Activated CD4-positive, alpha-beta T cell treated with anti-CD3 and anti-CD28 coated beads, Interleukin-2, amount 50 U/mL, for 1 hour (primary cell): ENCODE data around the gene TIPRL.
A peak's percentile ranks its signal among the peaks of the same experiment; 100 is the strongest.

Experiments
- DNase-seq: peaks from one replicate; pipeline ENCODE4 v3.0.0-alpha.2; 2020

Gene TIPRL

GRCh38 chr1:168217664-168218063 is 38.9 kb downstream of the TIPRL start:
- DNase-seq = no peak

- DNase-seq = no peak
These were observed 39.9 kb downstream of the TIPRL start for GRCh38 chr1:168218658-168219057.

- DNase-seq = no peak
These were observed 41.7 kb downstream of the TIPRL start for GRCh38 chr1:168220470-168220871.

GRCh38 chr1:168221275-168221674 is 42.5 kb downstream of the TIPRL start:
- no peak for DNase-seq

GRCh38 chr1:168223261-168223660 is 44.5 kb downstream of the TIPRL start:
- no peak for DNase-seq

GRCh38 chr1:168223681-168224540 is 45.1 kb downstream of the TIPRL start:
- no peak for DNase-seq

GRCh38 chr1:168224991-168225390 is 46.2 kb downstream of the TIPRL start:
- DNase-seq = no peak

GRCh38 chr1:168225476-168226190 is 46.9 kb downstream of the TIPRL start, which contains the start of gene SFT2D2:
SFT2D2 (plus strand) TSS chr1:168226004; CDS start chr1:168226080, 76 bp downstream.
- DNase-seq = peak; percentile 71

- DNase-seq = no peak
These were observed 48.9 kb downstream of the TIPRL start for GRCh38 chr1:168227620-168228019.

GRCh38 chr1:168229893-168230292 is 51.1 kb downstream of the TIPRL start:
- DNase-seq = no peak

GRCh38 chr1:168230709-168231108 is 51.9 kb downstream of the TIPRL start:
- no peak for DNase-seq

GRCh38 chr1:168234846-168235547 is 56.2 kb downstream of the TIPRL start:
- DNase-seq = peak; percentile 18

- DNase-seq = no peak
These were observed 56.8 kb downstream of the TIPRL start for GRCh38 chr1:168235548-168235885.

GRCh38 chr1:168235937-168236336 is 57.2 kb downstream of the TIPRL start:
- no peak for DNase-seq

GRCh38 chr1:168236836-168237611 is 58.3 kb downstream of the TIPRL start:
- DNase-seq = no peak

- DNase-seq = no peak
These were observed 64.4 kb downstream of the TIPRL start for GRCh38 chr1:168243198-168243597.

- no peak for DNase-seq
These were observed 65.0 kb downstream of the TIPRL start for GRCh38 chr1:168243636-168244212.

- DNase-seq = no peak
These were observed 66.3 kb downstream of the TIPRL start for GRCh38 chr1:168245042-168245441.

GRCh38 chr1:168246506-168246905 is 67.7 kb downstream of the TIPRL start:
- no peak for DNase-seq
